HPDE6-E6E7 (cell line): ENCODE measurements around the gene DNER.

ENCODE experiments used
- DNase-seq: peaks from one replicate; pipeline ENCODE4 v3.0.0; 2011; ENCODE audit warnings: missing footprints; ENCODE audit errors: extremely low spot score

DNER gene

DNA sequence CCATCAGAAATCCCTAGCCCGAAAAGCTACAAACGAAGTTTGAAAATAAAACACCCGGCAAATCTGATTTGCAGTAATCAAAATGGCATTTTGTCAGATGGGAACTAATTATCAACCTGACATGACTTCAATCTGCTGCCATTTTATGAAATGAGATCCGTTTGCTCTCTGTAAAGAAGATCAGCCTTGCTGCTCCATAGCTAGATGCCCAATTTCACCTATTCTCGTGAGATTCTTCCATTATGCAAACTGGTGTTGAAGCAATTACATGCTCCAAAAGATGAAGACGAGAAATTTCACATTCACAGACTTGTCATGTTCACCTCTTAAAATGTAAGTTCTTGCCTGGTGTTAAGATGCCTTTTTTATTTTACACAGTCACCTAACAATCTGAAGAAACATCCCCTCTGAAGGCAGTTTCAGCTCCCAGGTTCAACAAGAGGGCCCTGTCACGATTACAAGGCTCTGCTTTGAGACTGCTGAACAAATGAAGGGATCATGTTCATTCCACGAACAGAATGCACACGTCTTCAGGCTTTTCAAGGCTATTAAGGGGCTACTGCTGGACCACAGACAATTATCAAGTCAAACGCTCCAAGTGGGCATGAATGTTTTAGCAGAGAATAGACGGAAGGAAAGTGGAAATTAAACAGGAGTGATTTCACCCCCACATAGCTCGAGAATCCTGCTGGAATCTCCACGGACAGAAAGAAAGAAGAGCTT lies 270.6 kb downstream of the DNER start:
- DNase-seq, result no peak

DNA sequence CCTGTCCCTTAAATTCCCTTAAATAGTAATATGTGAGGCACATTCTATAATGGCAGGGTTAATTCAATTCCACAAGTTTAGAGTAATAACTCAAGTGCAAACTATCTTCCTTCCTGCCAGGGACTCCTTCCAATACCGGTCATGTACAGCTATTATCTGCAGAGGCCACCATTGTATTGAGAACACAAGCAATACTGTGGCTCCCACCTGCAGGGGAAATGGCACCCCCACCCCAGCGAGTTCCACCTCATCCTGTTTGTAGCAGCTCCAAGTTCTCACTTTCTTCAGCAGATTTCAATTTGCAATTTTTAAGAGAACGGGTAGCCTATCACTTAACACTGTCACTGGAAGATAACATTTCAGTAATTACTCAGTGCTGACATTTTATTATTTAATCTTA lies 271.2 kb downstream of the DNER start:
- no peak for DNase-seq

DNA sequence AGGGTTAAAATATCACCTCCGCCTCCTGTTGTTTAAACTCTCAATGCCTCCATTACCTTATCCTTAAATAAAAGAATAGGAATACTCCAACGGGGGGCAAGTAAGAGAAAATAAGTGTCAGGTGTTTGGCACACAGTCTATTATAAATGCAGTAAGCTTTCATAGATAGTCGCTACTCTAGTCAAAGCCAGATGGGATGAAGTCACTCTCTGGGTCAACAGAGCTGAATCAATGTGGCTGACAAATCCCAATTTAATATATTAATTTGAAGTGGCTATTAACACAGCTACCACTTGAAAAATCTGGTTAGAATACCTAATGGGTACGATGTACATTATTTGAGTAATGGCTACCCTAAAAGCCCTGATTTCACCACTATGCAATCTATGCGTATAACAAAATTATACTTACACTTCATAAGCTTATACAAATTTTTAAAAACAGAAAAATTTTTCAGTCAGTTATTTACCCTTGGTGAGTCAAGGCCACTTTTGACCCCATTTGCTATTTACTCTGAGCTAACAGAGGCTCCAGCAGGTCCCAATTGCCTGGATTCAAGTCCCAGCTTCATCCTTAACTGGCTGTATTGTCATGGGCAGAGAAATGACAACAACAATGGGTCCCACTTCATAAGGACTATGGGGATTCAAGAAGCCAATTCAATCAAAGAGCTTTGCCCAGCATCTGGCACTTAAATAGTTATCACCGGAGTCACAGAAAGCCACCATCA lies 275.8 kb downstream of the DNER start:
- DNase-seq, result no peak

DNA sequence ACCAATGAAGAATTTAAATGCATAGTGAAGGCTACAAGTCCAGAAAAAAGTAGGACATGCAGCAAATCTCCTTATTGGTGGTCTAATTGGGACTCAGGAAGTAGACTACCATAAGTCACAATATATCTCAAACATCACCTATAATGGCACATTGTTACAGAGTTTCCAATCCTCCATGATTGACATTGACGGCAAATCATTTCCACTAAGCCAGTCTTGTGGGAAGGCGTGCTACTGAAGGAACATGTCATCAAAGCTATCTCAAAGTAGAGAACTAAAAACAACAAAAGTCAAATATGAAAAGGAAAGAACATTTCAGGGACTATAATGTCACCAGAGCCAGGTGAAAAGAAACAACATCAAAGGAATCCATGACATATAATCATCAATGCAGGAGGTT lies 276.9 kb downstream of the DNER start:
- DNase-seq, result no peak

DNA sequence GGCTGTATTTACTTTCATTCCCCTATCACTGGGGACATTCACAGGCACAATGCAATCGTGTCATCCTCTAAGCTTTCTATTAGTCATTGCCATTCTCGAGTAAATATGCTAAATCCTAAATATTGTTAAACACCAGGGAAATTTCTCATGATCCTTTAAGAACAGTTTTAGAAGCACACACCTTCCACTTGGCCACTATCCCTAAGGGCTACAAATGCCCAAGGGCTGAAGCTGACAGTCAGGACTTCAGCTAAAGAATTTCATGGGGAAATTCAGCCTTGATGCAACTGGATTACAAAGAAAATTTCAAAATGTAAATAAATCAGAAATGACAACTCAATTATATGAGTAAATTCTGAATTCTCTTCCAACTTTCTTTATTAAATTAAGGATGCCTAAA lies 280.2 kb downstream of the DNER start:
- DNase-seq, result no peak

DNA sequence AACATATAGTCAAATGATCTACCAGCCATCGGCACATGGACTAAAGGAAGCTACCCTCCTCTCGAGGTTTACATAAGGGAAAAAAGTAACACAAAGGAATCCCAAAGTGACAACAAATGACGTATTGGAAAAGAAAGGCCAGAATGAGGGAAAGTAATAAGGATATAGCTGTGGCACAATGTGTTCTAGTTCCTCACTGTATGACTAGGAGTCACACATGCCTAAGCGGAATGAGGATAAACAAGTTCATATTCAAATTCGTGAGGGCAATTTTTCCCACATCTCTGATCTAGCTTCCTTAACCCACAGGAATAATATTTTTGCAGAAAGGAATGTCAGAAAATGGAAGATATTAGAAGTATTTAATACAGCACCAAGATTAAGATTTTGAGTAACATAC lies 281.0 kb downstream of the DNER start:
- DNase-seq, result no peak

DNA sequence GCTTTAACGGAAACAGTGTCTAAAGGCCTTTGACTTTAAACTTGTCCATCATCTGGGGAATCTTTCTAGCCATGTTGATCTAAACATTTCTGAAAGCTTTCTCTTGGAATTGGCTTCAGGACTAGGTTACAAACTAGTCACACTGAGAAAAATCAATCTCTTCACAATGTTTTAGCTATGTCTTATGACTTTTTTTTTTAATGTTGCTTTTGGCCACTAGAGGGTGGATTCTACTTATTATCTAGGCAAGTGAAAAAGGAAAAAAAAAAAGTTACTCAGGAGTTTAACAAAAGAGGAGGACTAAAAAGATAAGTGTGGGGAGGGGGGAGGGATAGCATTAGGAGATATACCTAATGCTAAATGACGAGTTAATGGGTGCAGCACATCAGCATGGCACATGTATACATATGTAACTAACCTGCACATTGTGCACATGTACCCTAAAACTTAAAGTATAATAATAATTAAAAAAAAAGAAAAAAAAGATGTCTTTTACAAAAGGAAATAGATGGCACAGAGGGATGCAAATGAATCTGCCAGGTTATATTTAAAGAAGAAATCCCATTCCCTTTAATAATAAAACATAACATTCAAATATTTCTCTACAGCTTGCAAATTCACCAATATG lies 282.9 kb downstream of the DNER start:
- no peak for DNase-seq

DNA sequence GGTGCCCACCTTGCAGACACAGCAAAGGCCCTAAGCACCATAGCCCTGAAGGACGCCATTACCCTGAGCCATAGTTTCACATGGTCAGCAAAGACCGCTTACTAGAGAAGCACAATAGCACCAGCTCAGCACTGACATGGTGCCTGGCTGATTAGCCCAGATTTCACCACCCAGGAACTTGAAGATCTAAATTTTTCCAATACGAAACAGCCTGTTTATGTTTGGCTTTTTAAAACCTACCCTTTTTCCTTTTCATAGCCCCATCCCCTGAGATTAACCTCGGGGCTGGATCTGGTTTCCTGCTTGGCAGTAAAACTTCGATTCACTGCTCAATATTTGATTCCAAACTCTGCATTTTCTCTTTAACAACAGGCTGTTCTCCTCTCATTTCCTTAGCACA lies 284.8 kb downstream of the DNER start:
- no peak for DNase-seq

DNA sequence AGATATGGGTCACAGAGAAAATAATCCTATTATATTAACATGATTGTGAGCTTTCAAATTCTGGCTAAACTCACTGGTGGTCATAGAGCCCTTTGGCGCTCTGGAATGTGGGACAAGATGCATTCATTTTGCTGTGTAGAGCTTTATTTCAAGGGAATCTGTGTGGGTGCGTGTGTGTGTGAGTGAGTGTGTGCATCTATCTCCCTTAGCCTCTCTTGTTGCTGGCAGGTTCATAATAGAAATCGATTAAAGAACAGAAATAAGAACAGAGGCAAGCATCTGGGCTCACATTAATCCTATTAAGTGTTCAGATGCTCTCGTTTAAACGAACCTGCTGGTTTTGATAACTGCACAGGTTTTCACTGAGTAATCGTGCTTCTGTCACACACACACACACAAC lies 287.9 kb downstream of the DNER start:
- no peak for DNase-seq

DNA sequence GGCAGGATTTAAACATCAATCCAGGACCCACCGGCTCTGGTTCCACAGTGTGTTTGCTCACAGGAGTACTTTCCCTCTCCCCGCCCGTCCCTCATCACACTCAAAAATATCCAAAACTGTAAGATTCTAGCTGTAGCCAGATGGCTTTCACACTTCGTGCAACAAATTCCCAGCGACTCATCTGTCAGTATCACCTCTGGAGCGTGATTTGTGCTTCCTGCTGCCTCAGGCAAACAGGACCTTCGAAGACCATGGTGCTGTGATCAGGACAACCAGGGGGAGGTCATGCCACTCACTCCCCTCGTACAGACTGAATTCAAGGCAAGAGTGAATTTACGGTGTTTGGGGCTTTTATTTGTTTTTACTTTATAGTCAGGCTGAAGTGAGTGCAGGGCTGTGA lies 288.8 kb downstream of the DNER start:
- DNase-seq, result no peak

DNA sequence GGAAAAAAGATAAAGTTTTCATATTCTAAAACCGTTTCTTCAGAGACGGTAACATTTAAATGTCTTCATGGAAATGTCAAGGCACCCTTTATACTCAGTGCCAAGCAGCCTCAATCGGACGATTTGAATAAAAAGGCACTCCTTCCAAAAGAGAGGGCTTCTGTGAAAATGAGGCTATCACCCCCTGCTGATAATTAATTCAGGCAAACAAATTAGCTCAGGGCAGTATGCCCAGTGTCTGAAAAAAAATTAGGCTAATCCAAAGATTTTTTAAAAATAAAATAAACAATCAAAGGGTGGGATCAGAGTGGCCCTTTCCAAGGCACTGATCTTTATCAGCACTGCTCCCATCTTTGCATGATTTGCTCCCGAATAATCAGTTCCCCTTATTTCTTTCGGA lies 292.3 kb downstream of the DNER start:
- DNase-seq, result no peak

DNA sequence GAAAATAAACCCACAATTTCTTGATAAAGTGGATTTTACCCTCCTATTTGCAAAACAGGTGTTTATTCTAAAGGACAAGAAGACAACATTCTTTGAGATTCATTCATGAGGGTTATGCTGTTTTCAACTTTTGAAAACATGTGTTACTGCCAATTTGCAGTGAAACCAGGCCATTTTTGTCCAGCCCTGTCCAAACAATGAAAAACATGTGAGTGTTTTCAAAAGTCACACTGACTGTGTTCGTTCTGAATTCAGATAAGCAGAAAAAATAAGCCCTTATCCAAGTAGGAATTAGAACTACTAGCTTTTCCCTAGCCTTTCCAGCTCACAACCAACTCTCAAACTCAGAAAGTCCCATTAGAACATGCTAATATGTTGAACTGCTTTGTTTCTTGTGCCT lies 295.2 kb downstream of the DNER start:
- DNase-seq, result no peak

DNA sequence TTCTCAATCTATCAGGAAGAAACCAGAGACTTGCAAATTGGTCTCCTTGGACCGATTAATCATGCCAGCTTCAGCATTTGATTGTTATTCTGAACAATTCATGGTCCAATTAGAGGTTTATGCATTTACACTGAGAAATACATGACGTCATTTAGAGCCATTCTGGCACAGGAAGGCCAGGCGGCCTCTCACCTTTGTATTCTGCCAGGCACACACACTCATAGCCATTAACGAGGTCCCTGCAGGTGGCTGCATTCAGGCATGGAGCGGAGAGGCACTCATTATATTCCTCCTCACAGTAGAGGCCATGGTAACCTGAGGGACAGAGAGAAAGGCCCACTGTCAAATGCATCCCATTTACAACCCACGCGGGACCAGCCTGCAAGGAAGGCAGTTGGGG lies 296.4 kb downstream of the DNER start:
- DNase-seq, result no peak

DNA sequence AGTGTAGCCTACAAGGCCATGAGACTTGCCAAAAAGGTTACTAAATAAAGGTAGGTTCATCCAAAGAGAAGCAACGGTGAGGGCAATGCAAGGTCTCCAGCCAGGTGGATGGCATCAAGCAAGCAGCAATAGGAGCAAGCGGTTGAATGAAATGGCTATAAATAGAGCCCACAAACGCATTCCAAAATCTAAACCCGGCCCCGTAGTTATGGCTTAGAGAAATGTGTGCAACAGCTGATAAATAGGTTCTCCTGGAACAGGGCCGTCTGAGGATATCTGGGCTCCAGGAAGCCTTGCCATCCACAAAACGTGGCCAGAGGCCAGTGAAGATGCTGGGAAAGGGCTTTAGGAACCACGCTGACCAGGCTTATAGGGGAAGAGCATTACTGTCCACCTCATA lies 297.2 kb downstream of the DNER start:
- DNase-seq, result no peak

DNA sequence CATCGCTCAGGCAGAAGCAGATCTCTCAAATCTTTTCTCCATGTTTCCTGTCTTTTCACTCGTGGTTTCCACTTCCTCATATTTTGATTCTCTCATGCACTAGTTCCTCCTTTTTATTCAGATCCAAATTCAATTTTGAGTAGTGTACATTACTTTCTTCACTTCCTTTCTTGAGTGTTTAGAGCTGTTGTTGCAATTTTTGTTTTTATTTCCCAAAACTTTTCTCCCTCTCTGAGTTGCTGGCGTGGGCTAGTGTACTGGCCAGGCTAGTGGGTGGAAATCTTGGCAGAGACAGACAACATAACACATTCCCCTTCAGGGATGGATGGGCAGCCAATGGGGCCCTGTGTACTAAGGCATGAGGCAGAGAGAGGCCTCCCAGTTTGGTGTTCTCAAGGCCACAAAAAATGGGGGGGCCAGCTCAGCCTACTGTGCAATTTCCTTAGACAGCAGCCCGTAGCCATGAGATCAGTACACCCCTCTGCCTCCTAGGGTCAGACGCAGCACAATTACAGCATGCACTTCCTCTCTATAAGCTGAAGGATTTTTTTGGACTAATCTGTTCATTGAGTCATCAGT lies 298.1 kb downstream of the DNER start:
- no peak for DNase-seq

DNA sequence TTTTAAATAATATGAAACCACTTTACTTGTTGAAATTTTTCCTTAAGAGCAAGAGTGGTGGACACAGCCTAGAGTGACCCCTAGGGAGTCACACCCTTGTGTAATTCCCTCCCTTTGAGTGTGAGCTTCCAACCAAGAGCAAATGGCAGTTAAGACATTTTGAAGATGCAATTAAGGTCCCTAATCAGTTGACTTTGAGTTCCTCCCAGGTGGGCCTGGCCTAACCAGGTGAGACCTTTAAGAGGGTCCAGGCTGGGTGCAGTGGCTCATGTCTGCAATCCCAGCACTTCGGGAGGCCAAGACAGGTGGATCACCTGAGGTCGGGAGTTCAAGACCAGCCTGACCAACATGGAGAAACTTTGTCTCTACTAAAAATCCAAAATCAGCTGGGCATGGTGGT lies 299.7 kb downstream of the DNER start:
- DNase-seq, result no peak

DNA sequence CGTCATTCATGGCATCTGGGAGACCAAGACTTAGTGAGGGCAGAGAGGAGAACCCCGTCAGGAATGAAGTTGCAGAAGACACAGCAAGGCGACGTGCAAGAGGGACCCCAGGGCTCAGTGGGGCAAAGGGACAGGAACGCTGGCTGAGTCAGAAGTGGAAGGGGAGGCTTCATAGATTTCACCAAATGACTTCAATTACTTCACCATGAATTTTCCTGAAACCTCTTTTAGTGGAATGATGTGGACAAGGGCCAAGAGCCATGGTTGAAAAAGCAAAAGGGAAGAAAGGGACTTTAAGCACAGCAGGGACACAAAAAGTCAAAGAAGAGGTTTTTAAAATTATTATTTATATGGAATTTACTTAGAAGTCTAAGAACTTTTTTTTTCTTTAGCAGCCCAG lies 301.7 kb downstream of the DNER start:
- no peak for DNase-seq

DNA sequence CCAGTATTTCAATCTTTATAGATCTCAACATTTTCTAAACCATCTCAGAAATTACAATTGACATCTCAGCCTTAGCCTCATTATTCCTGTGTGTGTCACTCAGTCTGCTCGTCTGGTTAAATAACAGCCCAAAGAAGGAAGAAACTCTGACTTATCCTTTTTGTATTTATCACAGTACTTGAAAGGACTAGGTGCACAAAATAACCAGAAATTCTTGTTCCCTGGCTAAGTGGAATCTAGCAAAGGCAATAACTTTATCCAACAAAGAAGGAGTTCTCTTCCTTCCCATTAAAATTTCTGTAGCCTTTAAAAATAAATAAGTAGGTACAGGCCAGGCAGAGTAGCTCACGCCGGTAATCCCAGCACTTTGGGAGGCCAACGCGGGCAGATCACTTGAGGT lies 303.4 kb downstream of the DNER start:
- DNase-seq, result no peak

DNA sequence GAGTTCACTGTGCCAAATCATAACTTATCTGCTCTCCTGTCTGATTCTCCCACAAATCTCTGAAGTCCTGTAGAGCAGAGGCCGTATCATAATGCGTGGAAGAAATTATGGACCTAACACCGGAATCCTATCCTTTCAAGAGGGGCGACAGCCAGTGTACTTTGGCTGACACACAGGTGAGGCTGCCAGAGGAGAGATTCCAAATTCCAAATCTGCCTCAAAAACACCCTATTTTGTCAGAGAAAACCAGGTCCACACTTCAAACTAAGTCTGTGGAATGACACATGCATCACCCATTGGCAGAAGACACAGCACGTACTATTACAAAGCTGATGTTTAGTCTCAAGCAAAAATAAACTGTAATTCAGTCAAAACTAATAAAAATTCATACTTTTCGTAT lies 304.1 kb downstream of the DNER start:
- no peak for DNase-seq

DNA sequence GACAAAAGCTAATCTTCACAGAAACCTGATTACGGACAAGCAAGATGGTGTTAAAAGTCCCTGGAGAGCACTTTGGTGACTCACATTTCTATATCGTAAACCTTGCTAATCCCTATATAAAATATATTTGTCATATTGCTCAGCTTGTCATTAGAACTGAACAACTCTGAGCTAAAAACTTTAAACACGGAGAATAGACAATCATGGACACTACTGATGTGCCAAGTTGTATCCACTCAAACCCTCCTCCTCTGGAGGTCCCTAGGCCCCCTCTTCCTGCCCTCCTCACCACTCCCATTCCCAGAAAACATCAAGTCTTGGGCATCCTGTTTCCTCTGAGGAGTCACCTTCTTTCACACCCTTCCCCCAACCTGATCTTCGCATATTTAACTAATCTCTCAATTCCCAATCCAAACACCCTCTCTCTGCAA lies 304.6 kb downstream of the DNER start:
- no peak for DNase-seq

DNA sequence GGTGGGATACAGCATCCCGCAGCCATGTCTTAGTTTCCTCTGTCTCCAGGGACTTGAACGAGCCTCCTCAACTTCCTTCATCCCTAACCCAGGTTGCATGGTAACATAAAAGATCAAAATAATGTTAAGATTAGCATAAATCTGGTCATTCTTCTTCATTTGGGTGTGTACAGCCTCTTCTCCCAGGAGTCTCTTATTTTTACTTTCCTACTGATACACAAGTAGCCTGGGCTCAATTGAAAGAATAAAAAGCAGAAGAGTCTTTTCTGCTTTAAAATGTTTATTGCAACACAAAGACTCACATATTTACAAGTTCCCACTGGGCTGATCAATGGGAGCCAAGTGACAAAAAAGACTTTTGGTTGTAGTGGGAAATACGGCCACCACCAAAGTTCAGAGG lies 305.4 kb downstream of the DNER start:
- no peak for DNase-seq

DNA sequence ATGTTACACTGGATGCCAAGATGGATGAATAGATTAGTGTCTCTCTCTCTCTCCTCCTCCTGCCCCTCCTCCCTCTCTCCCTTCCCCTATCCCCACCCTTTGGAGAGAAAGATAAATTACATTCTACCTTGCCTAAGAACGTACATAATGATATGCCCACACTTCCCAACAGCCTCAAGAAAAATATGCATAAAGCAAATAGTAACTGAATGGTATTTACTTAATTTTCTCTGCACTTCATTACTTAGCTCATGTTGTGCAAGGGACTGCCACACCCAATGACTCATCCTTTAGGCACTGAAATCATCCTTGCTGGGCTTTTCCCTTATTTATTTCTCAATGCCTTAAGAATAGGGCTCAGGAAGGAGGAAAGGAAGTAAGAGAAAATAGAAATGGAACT lies 306.0 kb downstream of the DNER start:
- DNase-seq, result peak; percentile 75

DNA sequence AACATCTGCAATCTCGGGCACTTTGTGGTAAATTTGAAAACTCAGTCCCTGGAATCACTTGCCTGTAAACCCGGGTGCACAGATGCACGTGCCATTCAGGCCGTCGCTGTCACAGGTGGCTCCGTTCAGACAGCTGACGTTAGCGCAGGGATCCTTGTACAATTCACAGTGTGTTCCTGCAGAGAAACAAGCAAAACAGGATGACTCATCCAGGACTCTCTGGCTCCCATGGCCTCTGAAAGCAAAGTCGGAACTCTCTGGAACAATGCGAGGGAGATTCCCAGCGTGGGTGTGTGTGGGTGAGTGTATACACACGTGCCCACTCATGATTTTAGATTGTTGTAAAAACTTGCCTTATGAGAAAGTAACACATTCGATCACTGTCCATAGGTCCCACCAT lies 307.2 kb downstream of the DNER start:
- DNase-seq, result peak; percentile 94
